ENCODE measurements around the gene RMDN2. TPM values are rescaled to one million over a fixed set of nuclear protein-coding genes. Genes with fewer than 3 reads are reported as not detected.

RMDN2 gene
- total RNA-seq, 1 experiment from 2014 or later = 3.0 TPM

GRCh38 chr2:37918742-37919186 is 6.3 kb upstream of the RMDN2 start:
- ChIA-PET CTCF (interaction anchor here (0.6 kb wide), 1 partner anchor 356 kb away, joined by 3 read pairs; no protein-coding TSS in a partner anchor), POLR2A (ENCODE audit: low non-redundant PET) (no interaction called here)
- no peaks in the 10 kb centered on the region for H3K27me3 ChIP-seq (replicated peaks; ENCODE audit: insufficient read depth, low read depth, low read length, poor library complexity)
- TF ChIP-seq EZH2 (IDR thresholded peaks at IDR 0.05; ENCODE audit: borderline replicate concordance, low read depth, low read length, poor library complexity, severe bottlenecking) (no peak), CTCF (conservative IDR thresholded peaks at IDR 0.05; ENCODE audit: low read depth, low read length) (no peak)
- H3K36me3 ChIP-seq (ENCODE audit: insufficient read depth, low read length, poor library complexity, severe bottlenecking) = no peaks in the 10 kb centered on the region
- no peaks in the 10 kb centered on the region for H3K9me3 ChIP-seq (ENCODE audit: low read depth, low read length, poor library complexity, severe bottlenecking)
- no TSS peak for BruUV-seq (replicated peaks)
- no peak overlapping the region for H3K4me3 ChIP-seq (ENCODE audit: low read depth, low read length, poor library complexity, severe bottlenecking)
- DNase-seq (ENCODE audit: low spot score) = no peak
- no peaks in the 10 kb centered on the region for H3K4me1 ChIP-seq (ENCODE audit: insufficient read depth, low read length, poor library complexity, severe bottlenecking)
- intact Hi-C loops (cut with micrococcal nuclease; ENCODE audit: unreplicated experiment) = no loop called here
- no peak overlapping the region for H3K27ac ChIP-seq (ENCODE audit: low read depth, low read length, poor library complexity, severe bottlenecking)

- Histone ChIP-seq H3K27me3 (replicated peaks; ENCODE audit: insufficient read depth, low read depth, low read length, poor library complexity) (no peaks in the 10 kb centered on the region), H3K27ac (ENCODE audit: low read depth, low read length, poor library complexity, severe bottlenecking) (no peak overlapping the region)
- no peak for TF ChIP-seq CTCF (conservative IDR thresholded peaks at IDR 0.05; ENCODE audit: low read depth, low read length)
- no peak for TF ChIP-seq EZH2 (IDR thresholded peaks at IDR 0.05; ENCODE audit: borderline replicate concordance, low read depth, low read length, poor library complexity, severe bottlenecking)
These were observed 5.5 kb upstream of the RMDN2 start for GRCh38 chr2:37919631-37920032.

GRCh38 chr2:37920570-37920969 is 4.5 kb upstream of the RMDN2 start:
- H3K27ac ChIP-seq (ENCODE audit: low read depth, low read length, poor library complexity, severe bottlenecking) = no peak overlapping the region
- CTCF ChIA-PET = no interaction called here
- no peak overlapping the region for H3K4me3 ChIP-seq (ENCODE audit: low read depth, low read length, poor library complexity, severe bottlenecking)
- DNase-seq (ENCODE audit: low spot score) = no peak
- no peak for TF ChIP-seq EZH2 (IDR thresholded peaks at IDR 0.05; ENCODE audit: borderline replicate concordance, low read depth, low read length, poor library complexity, severe bottlenecking)
- no peak for TF ChIP-seq CTCF (conservative IDR thresholded peaks at IDR 0.05; ENCODE audit: low read depth, low read length)
- intact Hi-C loops (cut with micrococcal nuclease; ENCODE audit: unreplicated experiment) = no loop called here
- no peaks in the 10 kb centered on the region for H3K36me3 ChIP-seq (ENCODE audit: insufficient read depth, low read length, poor library complexity, severe bottlenecking)
- H3K4me1 ChIP-seq (ENCODE audit: insufficient read depth, low read length, poor library complexity, severe bottlenecking) = no peaks in the 10 kb centered on the region
- H3K9me3 ChIP-seq (ENCODE audit: low read depth, low read length, poor library complexity, severe bottlenecking) = no peaks in the 10 kb centered on the region
- POLR2A ChIA-PET (ENCODE audit: low non-redundant PET) = no interaction called here
- no peaks in the 10 kb centered on the region for H3K27me3 ChIP-seq (replicated peaks; ENCODE audit: insufficient read depth, low read depth, low read length, poor library complexity)
- BruUV-seq (replicated peaks) = no TSS peak

More at GRCh38 chr2:37919631-37920032, 5.5 kb upstream of the RMDN2 start:
- H3K4me1 ChIP-seq (ENCODE audit: insufficient read depth, low read length, poor library complexity, severe bottlenecking) = no peaks in the 10 kb centered on the region
- no peak overlapping the region for H3K4me3 ChIP-seq (ENCODE audit: low read depth, low read length, poor library complexity, severe bottlenecking)
- BruUV-seq (replicated peaks) = no TSS peak
- CTCF ChIA-PET = no interaction called here
- no peaks in the 10 kb centered on the region for H3K36me3 ChIP-seq (ENCODE audit: insufficient read depth, low read length, poor library complexity, severe bottlenecking)
- no peaks in the 10 kb centered on the region for H3K9me3 ChIP-seq (ENCODE audit: low read depth, low read length, poor library complexity, severe bottlenecking)
- POLR2A ChIA-PET (ENCODE audit: low non-redundant PET) = no interaction called here
- no peak for DNase-seq (ENCODE audit: low spot score)
- intact Hi-C loops (cut with micrococcal nuclease; ENCODE audit: unreplicated experiment) = no loop called here

Data from A673 (cell line).